ENCODE data around the gene DOK6. TPM values are rescaled to one million over a fixed set of nuclear protein-coding genes. Genes with fewer than 3 reads are reported as not detected.
"Not testable (repeated sequence)": the region's sequence is repeated elsewhere in the genome, so short reads cannot be mapped to it uniquely, and the experiment has no call there.

Gene DOK6
- total RNA-seq, 6 experiments from 2014 or later = not detected

DNA sequence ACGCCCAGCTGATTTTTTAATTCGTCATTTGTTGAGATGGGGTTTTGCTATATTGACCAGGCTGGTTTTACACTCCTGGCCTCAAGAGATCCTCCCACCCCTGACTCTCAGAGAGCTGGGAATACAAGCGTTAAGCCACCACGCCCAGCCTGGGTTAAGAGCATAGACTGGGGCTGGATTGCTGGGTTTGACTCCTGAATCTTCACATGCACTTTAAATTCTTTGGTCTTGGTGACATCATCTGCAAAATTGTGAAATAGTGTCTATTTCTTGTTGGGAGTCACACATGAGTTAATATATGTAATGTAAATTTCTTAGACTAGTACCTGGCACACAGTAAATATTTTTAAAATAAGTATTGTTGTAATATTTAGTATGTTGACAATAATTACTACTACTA lies 257.4 kb downstream of the DOK6 start:
- TF ChIP-seq, protein P1, sequence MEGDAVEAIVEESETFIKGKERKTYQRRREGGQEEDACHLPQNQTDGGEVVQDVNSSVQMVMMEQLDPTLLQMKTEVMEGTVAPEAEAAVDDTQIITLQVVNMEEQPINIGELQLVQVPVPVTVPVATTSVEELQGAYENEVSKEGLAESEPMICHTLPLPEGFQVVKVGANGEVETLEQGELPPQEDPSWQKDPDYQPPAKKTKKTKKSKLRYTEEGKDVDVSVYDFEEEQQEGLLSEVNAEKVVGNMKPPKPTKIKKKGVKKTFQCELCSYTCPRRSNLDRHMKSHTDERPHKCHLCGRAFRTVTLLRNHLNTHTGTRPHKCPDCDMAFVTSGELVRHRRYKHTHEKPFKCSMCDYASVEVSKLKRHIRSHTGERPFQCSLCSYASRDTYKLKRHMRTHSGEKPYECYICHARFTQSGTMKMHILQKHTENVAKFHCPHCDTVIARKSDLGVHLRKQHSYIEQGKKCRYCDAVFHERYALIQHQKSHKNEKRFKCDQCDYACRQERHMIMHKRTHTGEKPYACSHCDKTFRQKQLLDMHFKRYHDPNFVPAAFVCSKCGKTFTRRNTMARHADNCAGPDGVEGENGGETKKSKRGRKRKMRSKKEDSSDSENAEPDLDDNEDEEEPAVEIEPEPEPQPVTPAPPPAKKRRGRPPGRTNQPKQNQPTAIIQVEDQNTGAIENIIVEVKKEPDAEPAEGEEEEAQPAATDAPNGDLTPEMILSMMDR (IDR thresholded peaks at IDR 0.05) = no peak
- Mint-ChIP-seq H3K4me1 (ENCODE audit: low read depth) (no peaks in the 10 kb centered on the region), H3K27me3 (ENCODE audit: insufficient read depth) (no peaks in the 10 kb centered on the region; the same call in 1 of the 2 replicates), H3K36me3 (ENCODE audit: low read depth) (no peaks in the 10 kb centered on the region), H3K4me3 (no peak overlapping the region), H3K9me3 (peaks cover 12% of the 10 kb centered on the region), H3K27ac (no peak overlapping the region)
- no peak for DNase-seq

DNA sequence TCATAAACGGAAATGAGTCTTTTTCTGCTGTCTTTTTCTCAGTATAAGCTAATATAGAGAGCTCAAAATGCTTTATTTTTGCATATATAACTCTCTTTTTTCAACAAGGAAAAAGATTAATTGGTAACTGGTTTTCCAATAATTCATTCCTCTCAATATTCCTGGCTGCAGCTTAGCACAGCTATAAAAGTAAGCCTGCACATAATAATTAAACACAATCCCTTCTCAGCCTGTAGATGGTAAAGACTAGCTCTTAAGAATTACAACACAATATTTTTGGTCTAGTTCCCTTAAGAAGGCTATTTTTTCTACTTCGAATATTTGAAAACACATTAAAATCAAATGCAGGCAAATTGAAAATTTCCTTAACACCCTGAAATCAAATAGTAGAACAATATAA lies 258.0 kb downstream of the DOK6 start:
- Mint-ChIP-seq H3K9me3 (peaks cover 6% of the 10 kb centered on the region; the same call in 1 of the 2 replicates), H3K36me3 (ENCODE audit: low read depth) (no peaks in the 10 kb centered on the region), H3K4me3 (no peak overlapping the region), H3K4me1 (ENCODE audit: low read depth) (no peaks in the 10 kb centered on the region), H3K27me3 (ENCODE audit: insufficient read depth) (no peaks in the 10 kb centered on the region; the same call in 1 of the 2 replicates), H3K27ac (no peak overlapping the region)
- TF ChIP-seq, protein P1 (IDR thresholded peaks at IDR 0.05) = no peak
- no peak for DNase-seq

DNA sequence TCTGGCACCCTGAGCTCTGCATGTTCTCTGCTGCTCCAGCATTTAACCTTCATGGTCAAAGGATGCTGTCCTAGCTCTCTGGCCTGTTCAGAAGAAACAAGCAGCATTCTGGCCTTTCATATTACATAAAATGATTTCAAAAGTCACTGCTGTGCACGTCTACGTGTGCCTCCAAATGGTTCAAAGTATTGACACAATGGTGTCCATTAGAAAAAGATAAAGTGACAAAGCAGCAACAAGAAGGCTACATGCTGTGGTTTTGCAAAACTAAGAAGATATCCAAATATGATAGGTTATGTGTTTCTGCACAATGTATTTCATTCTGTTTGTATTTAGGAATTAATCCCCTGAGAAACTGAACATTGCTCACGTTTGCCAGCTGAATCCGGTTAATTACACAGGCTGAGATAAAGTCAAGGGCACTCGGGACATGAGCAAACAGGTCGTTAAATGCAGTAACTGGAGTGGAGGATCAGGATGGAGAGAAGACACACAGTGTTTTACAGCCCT lies 258.5 kb downstream of the DOK6 start:
- no peaks in the 10 kb centered on the region; the same call in 1 of the 2 replicates for H3K27me3 Mint-ChIP-seq (ENCODE audit: insufficient read depth)
- no peak overlapping the region for H3K27ac Mint-ChIP-seq
- TF ChIP-seq, protein P1 (IDR thresholded peaks at IDR 0.05) = no peak
- no peaks in the 10 kb centered on the region for H3K4me1 Mint-ChIP-seq (ENCODE audit: low read depth)
- H3K36me3 Mint-ChIP-seq (ENCODE audit: low read depth) = no peaks in the 10 kb centered on the region
- no peak for DNase-seq
- peaks cover under 1% of the 10 kb centered on the region; the same call in 1 of the 2 replicates for H3K9me3 Mint-ChIP-seq
- H3K4me3 Mint-ChIP-seq = no peak overlapping the region

DNA sequence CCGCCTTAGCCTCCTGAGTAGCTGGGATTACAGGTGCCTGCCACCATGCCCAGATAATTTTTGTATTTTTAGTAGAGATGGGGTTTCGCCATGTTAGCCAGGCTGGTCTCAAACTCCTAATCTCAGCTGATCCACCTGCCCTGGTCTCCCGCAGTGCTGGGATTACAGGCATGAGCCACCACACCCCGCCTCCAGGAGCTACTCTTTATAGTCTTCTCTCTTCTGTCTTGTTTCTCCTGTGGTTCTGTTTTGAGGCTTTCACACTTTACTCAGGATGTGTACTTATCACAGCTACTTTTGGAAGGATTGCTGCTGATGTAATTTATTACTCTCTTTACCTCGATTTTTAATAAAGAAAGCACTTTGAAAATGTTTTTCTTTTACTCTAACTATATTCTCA lies 261.4 kb downstream of the DOK6 start:
- H3K9me3 Mint-ChIP-seq; DNase-seq; H3K27me3 Mint-ChIP-seq (ENCODE audit: insufficient read depth); H3K4me1 Mint-ChIP-seq (ENCODE audit: low read depth); H3K36me3 Mint-ChIP-seq (ENCODE audit: low read depth); H3K4me3 Mint-ChIP-seq; H3K27ac Mint-ChIP-seq: not testable (repeated sequence)

DNA sequence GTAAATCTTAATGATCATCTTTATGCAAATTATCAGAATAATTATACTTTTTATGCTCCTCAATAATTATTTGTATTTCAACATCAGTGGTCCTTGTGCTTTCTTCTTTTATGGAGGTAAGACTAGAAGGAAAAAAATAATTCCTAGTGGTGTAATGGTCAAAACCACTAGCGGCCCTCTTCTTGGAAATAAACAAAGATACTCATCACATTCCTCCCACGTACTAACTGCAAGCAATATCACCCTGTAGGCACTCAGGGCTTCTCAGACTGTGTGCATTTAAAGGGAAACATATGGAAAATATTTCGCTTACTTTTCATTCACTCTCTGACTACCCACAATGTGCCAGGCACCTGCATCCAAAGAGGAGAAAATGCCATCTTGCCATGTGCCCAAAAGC lies 263.7 kb downstream of the DOK6 start:
- Mint-ChIP-seq H3K9me3 (peaks cover 5% of the 10 kb centered on the region; the same call in 1 of the 2 replicates), H3K27ac (no peak overlapping the region), H3K4me1 (ENCODE audit: low read depth) (no peaks in the 10 kb centered on the region), H3K36me3 (ENCODE audit: low read depth) (no peaks in the 10 kb centered on the region), H3K27me3 (ENCODE audit: insufficient read depth) (no peaks in the 10 kb centered on the region; the same call in 1 of the 2 replicates), H3K4me3 (no peak overlapping the region)
- TF ChIP-seq, protein P1 (IDR thresholded peaks at IDR 0.05) = no peak
- DNase-seq = no peak

DNA sequence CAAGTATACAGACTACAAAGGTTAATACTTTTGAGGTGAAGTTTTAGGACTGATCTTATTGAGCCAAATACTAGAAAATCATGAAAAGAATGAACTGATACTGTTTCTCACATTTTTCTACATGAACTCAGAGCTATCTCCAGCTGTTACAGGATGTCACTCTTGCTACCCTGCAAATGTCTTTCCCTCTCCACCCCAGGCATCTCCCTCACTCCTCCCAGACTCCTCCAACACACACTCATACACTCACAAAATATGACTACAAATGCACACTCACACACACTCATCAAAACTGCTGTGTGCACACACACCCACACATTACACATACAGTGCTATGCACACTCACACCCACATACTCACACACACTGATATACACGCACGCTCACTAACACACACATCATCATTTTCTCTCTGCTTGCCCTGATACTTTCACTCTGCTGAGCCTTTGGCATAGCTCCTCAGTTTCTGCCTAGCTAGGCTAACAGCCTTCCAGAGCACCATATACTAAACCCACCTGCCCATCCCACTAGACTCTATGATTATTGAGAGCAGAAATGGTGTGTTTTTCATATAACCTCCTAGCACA lies 273.7 kb downstream of the DOK6 start:
- no peak overlapping the region for H3K27ac Mint-ChIP-seq

More for the DNA sequence above, 273.7 kb downstream of the DOK6 start:
- H3K4me3 Mint-ChIP-seq = no peak overlapping the region
- peaks cover 6% of the 10 kb centered on the region for H3K36me3 Mint-ChIP-seq (ENCODE audit: low read depth)
- H3K4me1 Mint-ChIP-seq (ENCODE audit: low read depth) = no peaks in the 10 kb centered on the region
- DNase-seq = no peak
- no peaks in the 10 kb centered on the region; the same call in 1 of the 2 replicates for H3K27me3 Mint-ChIP-seq (ENCODE audit: insufficient read depth)
- TF ChIP-seq, protein P1 (IDR thresholded peaks at IDR 0.05) = no peak
- peaks cover 11% of the 10 kb centered on the region for H3K9me3 Mint-ChIP-seq
